Neural progenitor cell (in vitro differentiated cells): ENCODE results near the gene RPL29. TPM values are rescaled to one million over a fixed set of nuclear protein-coding genes. Genes with fewer than 3 reads are reported as not detected.
"Not testable (repeated sequence)": the region's sequence is repeated elsewhere in the genome, so short reads cannot be mapped to it uniquely, and the experiment has no call there.

Experiments used
- DNase-seq: peaks from one replicate; pipeline ENCODE4 v3.0.0-alpha.2; 2016; ENCODE audit warnings: low spot score
- H2AFZ ChIP-seq: fragments of 200-600 bp; sonication (generic); replicated peaks from 2 replicates; pipeline ENCODE4 v1.6.1; 2016; ENCODE audit warnings: antibody characterized with exemption
- H3F3A ChIP-seq: fragments of 200-600 bp; sonication (generic); 2 replicates; pipeline ENCODE4 v1.6.1; 2016; ENCODE audit warnings: antibody characterized with exemption, low read depth
- H3K27ac ChIP-seq: fragments of 200-600 bp; sonication (generic); 2 replicates; pipeline ENCODE4 v1.5.1; 2016; ENCODE audit warnings: mild to moderate bottlenecking
- H3K27me3 ChIP-seq: fragments of 200-600 bp; sonication (generic); 2 replicates; pipeline ENCODE4 v1.6.1; 2016; ENCODE audit warnings: mild to moderate bottlenecking, moderate library complexity
- H3K36me3 ChIP-seq: fragments of 200-600 bp; sonication (generic); 2 replicates; pipeline ENCODE4 v1.5.1; 2016
- H3K4me1 ChIP-seq: fragments of 200-600 bp; sonication (generic); 2 replicates; pipeline ENCODE4 v1.6.1; 2016; ENCODE audit warnings: mixed run types
- H3K4me2 ChIP-seq: fragments of 200-600 bp; sonication (generic); 2 replicates; pipeline ENCODE4 v1.6.1; 2016
- H3K4me3 ChIP-seq: fragments of 200-600 bp; sonication (generic); 2 replicates; pipeline ENCODE4 v1.5.1; 2016
- H3K79me2 ChIP-seq: fragments of 200-600 bp; sonication (generic); 2 replicates; pipeline ENCODE4 v1.6.1; 2016; ENCODE audit warnings: low read depth
- H3K9ac ChIP-seq: fragments of 200-600 bp; sonication (generic); 2 replicates; pipeline ENCODE4 v1.6.1; 2016
- H3K9me3 ChIP-seq: fragments of 200-600 bp; sonication (generic); 2 replicates; pipeline ENCODE4 v1.5.1; 2016; ENCODE audit warnings: low read depth
- H4K20me1 ChIP-seq: fragments of 200-600 bp; sonication (generic); 2 replicates; pipeline ENCODE4 v1.6.1; 2016; ENCODE audit warnings: low read depth
- H3K27ac Mint-ChIP-seq: 3 replicates; pipeline ENCODE4 v1.8.0; 2021; ENCODE audit warnings: mixed read lengths
- H3K27me3 Mint-ChIP-seq: 2 replicates; pipeline ENCODE4 v1.8.0; 2022; ENCODE audit warnings: low read depth, mild to moderate bottlenecking, inconsistent platforms, moderate library complexity, mixed read lengths; ENCODE audit not compliant: insufficient read depth
- H3K36me3 Mint-ChIP-seq: 3 replicates; pipeline ENCODE4 v1.8.0; 2021; ENCODE audit warnings: mixed read lengths
- H3K4me1 Mint-ChIP-seq: 3 replicates; pipeline ENCODE4 v1.8.0; 2021; ENCODE audit warnings: mixed read lengths
- H3K4me3 Mint-ChIP-seq: 3 replicates; pipeline ENCODE4 v1.8.0; 2021; ENCODE audit warnings: mild to moderate bottlenecking, moderate library complexity, mixed read lengths
- H3K9me3 Mint-ChIP-seq: 3 replicates; pipeline ENCODE4 v1.8.0; 2020; ENCODE audit warnings: mixed read lengths
- EZH2 ChIP-seq: fragments of 200-600 bp; sonication (generic); IDR thresholded peaks from 2 replicates; pipeline ENCODE4 v1.6.1; 2017; ENCODE audit warnings: antibody characterized with exemption, mild to moderate bottlenecking, moderate library complexity
- EZH2phosphoT487 ChIP-seq: fragments of 200-600 bp; sonication (generic); IDR thresholded peaks from 2 replicates; pipeline ENCODE4 v1.6.1; 2017; ENCODE audit warnings: antibody characterized with exemption
- total RNA-seq: library from RNA; depleted of rRNA; stranded (reverse); fragments of >200 nt; gene quantifications from 2 replicates; pipeline ENCODE4 v1.2.3, GENCODE V29; 2015; ENCODE audit warnings: low replicate concordance
- TF ChIP-seq, protein P1 (sequence below): fragments of 200-600 bp; sonication (generic); IDR thresholded peaks from 2 replicates; pipeline ENCODE4 v1.5.1; 2017; ENCODE audit warnings: antibody characterized with exemption, mild to moderate bottlenecking

The RPL29 gene
- total RNA-seq, 1 donor from 2014 or later: 1,431 TPM

- DNase-seq: no peak
- H3K4me2 ChIP-seq: no peak overlapping the region
- no peaks in the 10 kb centered on the region for H3K9me3 ChIP-seq
- H3K4me1 ChIP-seq: peaks cover 17% of the 10 kb centered on the region
- peaks cover 26% of the 10 kb centered on the region for H4K20me1 ChIP-seq
- peaks cover 34% of the 10 kb centered on the region for H3K79me2 ChIP-seq
- peaks cover 4% of the 10 kb centered on the region for H3K27me3 Mint-ChIP-seq
- H3K36me3 ChIP-seq: peaks cover 11% of the 10 kb centered on the region
- TF ChIP-seq EZH2phosphoT487 (no peak), EZH2 (no peak)
- TF ChIP-seq, protein P1, sequence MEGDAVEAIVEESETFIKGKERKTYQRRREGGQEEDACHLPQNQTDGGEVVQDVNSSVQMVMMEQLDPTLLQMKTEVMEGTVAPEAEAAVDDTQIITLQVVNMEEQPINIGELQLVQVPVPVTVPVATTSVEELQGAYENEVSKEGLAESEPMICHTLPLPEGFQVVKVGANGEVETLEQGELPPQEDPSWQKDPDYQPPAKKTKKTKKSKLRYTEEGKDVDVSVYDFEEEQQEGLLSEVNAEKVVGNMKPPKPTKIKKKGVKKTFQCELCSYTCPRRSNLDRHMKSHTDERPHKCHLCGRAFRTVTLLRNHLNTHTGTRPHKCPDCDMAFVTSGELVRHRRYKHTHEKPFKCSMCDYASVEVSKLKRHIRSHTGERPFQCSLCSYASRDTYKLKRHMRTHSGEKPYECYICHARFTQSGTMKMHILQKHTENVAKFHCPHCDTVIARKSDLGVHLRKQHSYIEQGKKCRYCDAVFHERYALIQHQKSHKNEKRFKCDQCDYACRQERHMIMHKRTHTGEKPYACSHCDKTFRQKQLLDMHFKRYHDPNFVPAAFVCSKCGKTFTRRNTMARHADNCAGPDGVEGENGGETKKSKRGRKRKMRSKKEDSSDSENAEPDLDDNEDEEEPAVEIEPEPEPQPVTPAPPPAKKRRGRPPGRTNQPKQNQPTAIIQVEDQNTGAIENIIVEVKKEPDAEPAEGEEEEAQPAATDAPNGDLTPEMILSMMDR: no peak
- peak overlapping the region; percentile 27 for H3K27ac Mint-ChIP-seq
- no peak overlapping the region for H3K9ac ChIP-seq
- no peak overlapping the region for H3K4me3 ChIP-seq
- peaks cover 40% of the 10 kb centered on the region for H3K4me1 Mint-ChIP-seq
- peaks cover 2% of the 10 kb centered on the region for H3K9me3 Mint-ChIP-seq
- H3F3A ChIP-seq: peaks cover 35% of the 10 kb centered on the region
- peak overlapping the region; percentile 76 for H3K4me3 Mint-ChIP-seq
- peaks cover 25% of the 10 kb centered on the region for H3K36me3 Mint-ChIP-seq
- H2AFZ ChIP-seq: no peak overlapping the region
- H3K27ac ChIP-seq: no peak overlapping the region
- H3K27me3 ChIP-seq: no peaks in the 10 kb centered on the region
Measured at GRCh38 chr3:51997172-51997571, 1.5 kb upstream of the RPL29 start.

GRCh38 chr3:51994530-51994929 is 1.2 kb downstream of the RPL29 start:
- Mint-ChIP-seq H3K27me3 (peaks cover 9% of the 10 kb centered on the region), H3K36me3 (peaks cover 30% of the 10 kb centered on the region), H3K9me3 (peaks cover 2% of the 10 kb centered on the region), H3K4me3 (peak overlapping the region; percentile 100), H3K27ac (peak overlapping the region; percentile 82), H3K4me1 (peaks cover 35% of the 10 kb centered on the region)
- Histone ChIP-seq H3K9me3 (no peaks in the 10 kb centered on the region), H3K4me2 (peak overlapping the region; percentile 89), H3F3A (peaks cover 47% of the 10 kb centered on the region), H3K36me3 (peaks cover 16% of the 10 kb centered on the region), H2AFZ (no peak overlapping the region), H3K27me3 (no peaks in the 10 kb centered on the region), H3K4me3 (peak overlapping the region; percentile 89), H3K27ac (no peak overlapping the region), H3K79me2 (peaks cover 35% of the 10 kb centered on the region), H3K4me1 (peaks cover 11% of the 10 kb centered on the region), H4K20me1 (peaks cover 29% of the 10 kb centered on the region), H3K9ac (peak overlapping the region; percentile 97)
- no peak for TF ChIP-seq EZH2
- TF ChIP-seq EZH2phosphoT487: no peak
- TF ChIP-seq, protein P1: no peak
- no peak for DNase-seq

- Histone ChIP-seq H3K36me3 (peaks cover 16% of the 10 kb centered on the region), H3F3A (peaks cover 54% of the 10 kb centered on the region), H3K4me1 (peaks cover 11% of the 10 kb centered on the region), H3K79me2 (peaks cover 35% of the 10 kb centered on the region), H4K20me1 (peaks cover 29% of the 10 kb centered on the region)
- not testable (repeated sequence) for H3K4me3 ChIP-seq, H3K27ac ChIP-seq, H3K9me3 Mint-ChIP-seq, H3K27me3 ChIP-seq, H2AFZ ChIP-seq, H3K9ac ChIP-seq, H3K27ac Mint-ChIP-seq, H3K4me2 ChIP-seq, H3K27me3 Mint-ChIP-seq, DNase-seq, H3K9me3 ChIP-seq
- Mint-ChIP-seq H3K4me3 (peak overlapping the region; percentile 100), H3K36me3 (peaks cover 30% of the 10 kb centered on the region), H3K4me1 (peaks cover 37% of the 10 kb centered on the region)
Measured at GRCh38 chr3:51993657-51994056, 2.0 kb downstream of the RPL29 start.

- H3K79me2 ChIP-seq: peaks cover 35% of the 10 kb centered on the region
- no peak for DNase-seq
- no peaks in the 10 kb centered on the region for H3K27me3 ChIP-seq
- H3K4me3 ChIP-seq: no peak overlapping the region
- peaks cover 30% of the 10 kb centered on the region for H3K36me3 Mint-ChIP-seq
- peaks cover 33% of the 10 kb centered on the region for H3K4me1 Mint-ChIP-seq
- peaks cover 54% of the 10 kb centered on the region for H3F3A ChIP-seq
- H3K27ac Mint-ChIP-seq: peak overlapping the region; percentile 76
- H3K9me3 ChIP-seq: no peaks in the 10 kb centered on the region
- H3K4me1 ChIP-seq: peaks cover 11% of the 10 kb centered on the region
- no peak for TF ChIP-seq EZH2
- TF ChIP-seq, protein P1: no peak
- no peak for TF ChIP-seq EZH2phosphoT487
- H3K36me3 ChIP-seq: peaks cover 16% of the 10 kb centered on the region
- H3K4me2 ChIP-seq: no peak overlapping the region
- no peak overlapping the region for H3K9ac ChIP-seq
- H4K20me1 ChIP-seq: peaks cover 29% of the 10 kb centered on the region
- peaks cover 9% of the 10 kb centered on the region for H3K27me3 Mint-ChIP-seq
- H2AFZ ChIP-seq: no peak overlapping the region
- H3K4me3 Mint-ChIP-seq: no peak overlapping the region
- H3K27ac ChIP-seq: no peak overlapping the region
- H3K9me3 Mint-ChIP-seq: peaks cover 2% of the 10 kb centered on the region
Measured at GRCh38 chr3:51992017-51992682, 3.5 kb downstream of the RPL29 start.

GRCh38 chr3:51990501-51990971 is 5.2 kb downstream of the RPL29 start:
- Mint-ChIP-seq H3K4me1 (peaks cover 27% of the 10 kb centered on the region), H3K36me3 (peaks cover 28% of the 10 kb centered on the region)
- not testable (repeated sequence) for H3K9me3 Mint-ChIP-seq, H2AFZ ChIP-seq, H3K27me3 ChIP-seq, H3K27me3 Mint-ChIP-seq, H3K27ac ChIP-seq, H3K9ac ChIP-seq, H3K27ac Mint-ChIP-seq, DNase-seq, H3K9me3 ChIP-seq, H3K4me3 Mint-ChIP-seq, H3K4me2 ChIP-seq, H3K4me3 ChIP-seq
- peaks cover 16% of the 10 kb centered on the region for H3K36me3 ChIP-seq
- peaks cover 54% of the 10 kb centered on the region for H3F3A ChIP-seq
- peaks cover 29% of the 10 kb centered on the region for H4K20me1 ChIP-seq
- H3K4me1 ChIP-seq: peaks cover 11% of the 10 kb centered on the region
- peaks cover 33% of the 10 kb centered on the region for H3K79me2 ChIP-seq
